GM12873 (cell line): ENCODE results near the gene DNAJB7.

ENCODE experiments used
- TF ChIP-seq, protein P1 (sequence below): IDR thresholded peaks from 2 replicates; pipeline ENCODE4 v1.5.1; 2012; ENCODE audit warnings: low read depth, mild to moderate bottlenecking, moderate library complexity, low read length, control low read depth; ENCODE audit not compliant: insufficient read depth; ENCODE audit errors: missing control alignments

The DNAJB7 gene

DNA sequence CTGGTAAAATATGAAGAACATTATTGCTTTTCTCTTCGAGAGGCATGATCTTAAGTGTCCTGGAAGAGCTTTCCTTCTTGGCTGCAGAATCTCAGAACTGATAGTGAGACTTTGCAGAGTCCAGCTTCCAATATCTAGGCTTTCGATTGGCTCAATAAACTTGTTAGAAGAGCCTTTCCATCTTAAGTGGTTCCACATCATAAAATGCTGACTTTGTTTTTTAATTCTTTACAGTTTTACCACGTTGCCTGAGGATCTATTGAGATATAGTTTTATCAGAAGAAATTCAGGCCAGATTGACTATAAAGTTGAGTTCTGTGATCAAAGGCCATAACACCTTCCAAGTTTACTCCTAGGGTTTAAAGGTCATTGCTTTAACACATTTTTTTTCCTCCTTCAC is 15.6 kb upstream of the DNAJB7 start:
- TF ChIP-seq, protein P1, sequence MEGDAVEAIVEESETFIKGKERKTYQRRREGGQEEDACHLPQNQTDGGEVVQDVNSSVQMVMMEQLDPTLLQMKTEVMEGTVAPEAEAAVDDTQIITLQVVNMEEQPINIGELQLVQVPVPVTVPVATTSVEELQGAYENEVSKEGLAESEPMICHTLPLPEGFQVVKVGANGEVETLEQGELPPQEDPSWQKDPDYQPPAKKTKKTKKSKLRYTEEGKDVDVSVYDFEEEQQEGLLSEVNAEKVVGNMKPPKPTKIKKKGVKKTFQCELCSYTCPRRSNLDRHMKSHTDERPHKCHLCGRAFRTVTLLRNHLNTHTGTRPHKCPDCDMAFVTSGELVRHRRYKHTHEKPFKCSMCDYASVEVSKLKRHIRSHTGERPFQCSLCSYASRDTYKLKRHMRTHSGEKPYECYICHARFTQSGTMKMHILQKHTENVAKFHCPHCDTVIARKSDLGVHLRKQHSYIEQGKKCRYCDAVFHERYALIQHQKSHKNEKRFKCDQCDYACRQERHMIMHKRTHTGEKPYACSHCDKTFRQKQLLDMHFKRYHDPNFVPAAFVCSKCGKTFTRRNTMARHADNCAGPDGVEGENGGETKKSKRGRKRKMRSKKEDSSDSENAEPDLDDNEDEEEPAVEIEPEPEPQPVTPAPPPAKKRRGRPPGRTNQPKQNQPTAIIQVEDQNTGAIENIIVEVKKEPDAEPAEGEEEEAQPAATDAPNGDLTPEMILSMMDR: no peak

DNA sequence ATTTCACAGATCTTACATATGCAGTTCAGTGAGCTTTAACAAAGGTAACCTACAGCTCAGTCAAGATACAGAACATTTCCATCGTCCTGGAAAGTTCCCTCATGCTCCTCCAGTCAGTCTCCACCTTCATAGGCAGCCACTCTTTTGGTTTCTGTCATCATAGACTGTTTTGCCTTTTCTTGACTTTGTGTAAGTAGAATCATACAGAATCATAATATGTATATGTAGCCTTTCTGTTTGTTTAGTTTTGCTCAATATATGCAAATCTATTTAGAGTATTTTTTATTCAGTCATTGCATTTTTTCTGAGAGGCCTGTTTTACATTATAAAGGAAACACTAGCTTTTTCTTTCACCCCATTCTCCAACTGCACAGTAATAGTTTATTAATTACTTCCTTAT is 15.0 kb upstream of the DNAJB7 start:
- TF ChIP-seq, protein P1: no peak

DNA sequence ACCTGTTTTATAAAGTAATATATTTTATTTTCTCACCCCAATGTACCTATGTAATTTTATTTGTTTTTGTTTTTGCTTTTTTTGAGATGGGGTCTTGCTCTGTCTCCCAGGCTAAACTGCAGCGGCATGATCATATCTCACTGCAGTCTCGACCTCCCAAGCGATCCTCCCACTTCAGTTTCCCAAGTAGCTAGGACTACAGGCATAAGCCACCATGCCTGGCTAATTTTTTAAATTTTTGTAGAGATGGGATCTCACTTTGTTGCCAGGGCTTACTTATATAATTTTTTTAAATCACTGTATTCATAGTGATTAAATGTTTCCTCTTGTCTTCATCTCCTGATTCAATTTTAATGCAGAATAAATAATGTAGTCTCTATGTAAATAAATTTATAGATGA is 13.2 kb upstream of the DNAJB7 start:
- TF ChIP-seq, protein P1: no peak

DNA sequence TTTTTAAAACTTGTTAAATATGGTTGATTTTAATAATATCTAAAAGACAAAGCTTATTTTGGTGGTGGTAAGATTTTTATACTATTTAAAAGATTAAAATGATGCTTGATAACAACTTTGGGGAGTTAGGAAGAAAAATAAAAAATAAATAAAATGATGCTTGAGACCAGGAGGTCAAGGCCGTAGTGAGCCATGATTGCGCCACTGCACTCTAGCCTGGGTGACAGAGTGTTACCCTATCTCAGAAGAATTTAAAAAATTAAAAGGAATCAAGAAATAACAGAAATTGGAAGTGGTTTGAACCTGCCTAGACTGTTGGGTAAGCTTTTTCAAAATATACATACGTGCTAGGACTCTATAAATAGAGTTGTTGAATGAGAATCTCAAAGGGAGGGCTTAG is 12.1 kb upstream of the DNAJB7 start:
- TF ChIP-seq, protein P1: no peak

DNA sequence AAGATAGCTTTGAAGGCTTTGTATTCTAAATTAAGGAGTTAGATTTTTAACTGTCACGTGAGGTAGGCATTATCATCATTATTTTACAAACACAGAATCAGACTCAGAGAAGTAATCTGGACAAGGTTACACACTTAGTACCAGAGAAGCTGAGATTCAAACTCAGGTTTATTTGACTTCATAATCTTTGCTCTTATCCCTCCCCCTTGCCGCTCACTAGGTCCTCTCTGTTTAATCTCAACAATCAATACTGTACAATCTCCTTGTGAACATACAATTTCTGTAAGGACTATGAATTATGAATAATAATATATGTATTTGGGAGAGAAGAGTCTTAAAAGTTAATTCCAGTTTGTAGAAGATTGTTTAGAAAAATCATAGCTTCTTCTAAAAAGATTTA is 5.2 kb upstream of the DNAJB7 start:
- TF ChIP-seq, protein P1: no peak

DNA sequence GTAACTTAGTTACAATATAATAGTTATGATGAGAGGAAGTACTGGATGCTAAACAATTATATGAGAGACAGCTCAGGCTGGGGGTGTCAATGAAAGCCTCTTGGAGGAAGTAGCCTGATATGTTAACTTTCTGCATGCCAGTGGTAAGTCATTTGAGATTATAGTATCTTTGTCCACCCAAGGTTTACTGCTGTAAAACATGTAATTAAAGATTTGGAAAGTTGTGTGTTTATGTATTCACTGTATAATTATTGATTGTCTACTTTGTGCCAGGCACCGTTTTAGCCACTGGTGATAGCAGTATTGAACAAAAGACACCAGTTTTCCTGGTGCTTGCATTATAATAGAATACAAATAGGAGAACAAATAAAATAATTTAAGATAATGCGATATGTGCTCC is 624 bp upstream of the DNAJB7 start:
- TF ChIP-seq, protein P1: no peak

DNA sequence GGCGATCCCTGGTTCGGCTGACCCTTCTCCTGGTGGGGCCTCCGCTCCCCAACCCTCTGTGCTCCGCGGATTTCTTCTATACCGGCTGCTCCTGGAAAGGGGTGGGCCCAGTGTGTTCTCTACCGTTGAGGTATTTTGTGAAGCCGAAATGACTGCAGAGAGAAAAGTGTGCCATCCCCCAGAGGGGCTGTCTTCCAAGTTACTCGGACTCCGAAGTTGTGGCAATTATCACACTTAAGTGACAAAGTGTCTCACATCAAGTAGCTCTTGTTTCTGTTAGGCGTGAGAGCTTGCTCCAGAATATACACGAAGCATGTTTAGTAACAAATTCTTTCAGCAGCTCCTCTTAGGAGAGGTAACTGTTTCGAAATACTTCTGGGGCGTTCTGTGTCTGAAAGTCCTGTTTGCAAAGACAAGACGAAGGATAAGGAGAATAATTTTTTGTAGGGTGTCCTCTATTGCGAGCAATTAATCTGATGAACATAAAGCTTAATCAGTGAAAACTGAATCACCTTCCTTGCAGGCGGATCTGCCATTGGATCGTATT is 4.5 kb downstream of the DNAJB7 start:
- TF ChIP-seq, protein P1: no peak
